ENCODE measurements around the gene SREBF1. TPM values are rescaled to one million over a fixed set of nuclear protein-coding genes. Genes with fewer than 3 reads are reported as not detected.

Gene SREBF1
- total RNA-seq, 2 experiments from 2014 or later: 69.3 to 73.6 TPM

- ChIA-PET CTCF (interaction anchor here (0.8 to 4.1 kb wide), 5 partner anchors 18 to 130 kb away, joined by 3 to 21 read pairs (median 3); no protein-coding TSS in a partner anchor), POLR2A (interaction anchor here (0.8 to 1.2 kb wide), 4 partner anchors 10 to 40 kb away, joined by 3 to 6 read pairs (median 3); no protein-coding TSS in a partner anchor)
These were observed 27.2 kb downstream of the SREBF1 start for GRCh38 chr17:17809531-17810083.

GRCh38 chr17:17808706-17809432 lies 27.9 kb downstream of the SREBF1 start:
- ChIA-PET CTCF (interaction anchor here (0.8 to 4.1 kb wide), 5 partner anchors 18 to 52 kb away, joined by 3 to 21 read pairs (median 3); no protein-coding TSS in a partner anchor), POLR2A (interaction anchor here (0.6 to 1.2 kb wide), 5 partner anchors 11 to 41 kb away, joined by 3 to 6 read pairs (median 3); no protein-coding TSS in a partner anchor)

GRCh38 chr17:17808200-17808599 lies 28.6 kb downstream of the SREBF1 start:
- POLR2A ChIA-PET: interaction anchor here (0.6 to 1.2 kb wide), 2 partner anchors 18 to 42 kb away, joined by 3 read pairs; no protein-coding TSS in a partner anchor
- CTCF ChIA-PET: interaction anchor here (1.5 to 4.1 kb wide), 3 partner anchors 41 to 52 kb away, joined by 3 to 21 read pairs (median 7); no protein-coding TSS in a partner anchor

GRCh38 chr17:17807440-17807839 lies 29.3 kb downstream of the SREBF1 start:
- ChIA-PET POLR2A (no interaction called here), CTCF (interaction anchor here (1.5 kb wide), 1 partner anchor 46 kb away, joined by 3 read pairs; no protein-coding TSS in a partner anchor)

GRCh38 chr17:17806611-17807274 lies 30.0 kb downstream of the SREBF1 start:
- ChIA-PET CTCF (no interaction called here), POLR2A (no interaction called here)

- CTCF ChIA-PET: no interaction called here
- POLR2A ChIA-PET: no interaction called here
These were observed 30.8 kb downstream of the SREBF1 start for GRCh38 chr17:17806035-17806434.

GRCh38 chr17:17805575-17805974 lies 31.2 kb downstream of the SREBF1 start:
- POLR2A ChIA-PET: no interaction called here
- CTCF ChIA-PET: no interaction called here

- ChIA-PET POLR2A (no interaction called here), CTCF (no interaction called here)
These were observed 32.8 kb downstream of the SREBF1 start for GRCh38 chr17:17804007-17804406.

GRCh38 chr17:17801800-17802481 lies 34.8 kb downstream of the SREBF1 start:
- POLR2A ChIA-PET: no interaction called here
- CTCF ChIA-PET: no interaction called here

GRCh38 chr17:17800504-17801021 lies 36.2 kb downstream of the SREBF1 start:
- POLR2A ChIA-PET: no interaction called here

GRCh38 chr17:17798573-17799255 lies 38.1 kb downstream of the SREBF1 start:
- CTCF ChIA-PET: no interaction called here
- POLR2A ChIA-PET: no interaction called here

More at GRCh38 chr17:17800504-17801021, 36.2 kb downstream of the SREBF1 start:
- CTCF ChIA-PET: no interaction called here

GRCh38 chr17:17798010-17798556 lies 38.7 kb downstream of the SREBF1 start:
- CTCF ChIA-PET: no interaction called here
- POLR2A ChIA-PET: no interaction called here

GRCh38 chr17:17797119-17797809 lies 39.5 kb downstream of the SREBF1 start:
- CTCF ChIA-PET: no interaction called here
- POLR2A ChIA-PET: no interaction called here

- ChIA-PET POLR2A (no interaction called here), CTCF (no interaction called here)
These were observed 40.1 kb downstream of the SREBF1 start for GRCh38 chr17:17796787-17797061.

- CTCF ChIA-PET: no interaction called here
These were observed 40.6 kb downstream of the SREBF1 start for GRCh38 chr17:17795946-17796786.

GRCh38 chr17:17795296-17795695 lies 41.5 kb downstream of the SREBF1 start:
- ChIA-PET POLR2A (no interaction called here), CTCF (no interaction called here)

More at GRCh38 chr17:17795946-17796786, 40.6 kb downstream of the SREBF1 start:
- POLR2A ChIA-PET: no interaction called here

- POLR2A ChIA-PET: no interaction called here
- CTCF ChIA-PET: no interaction called here
These were observed 42.4 kb downstream of the SREBF1 start for GRCh38 chr17:17794382-17794781.

Measured in activated CD8-positive, alpha-beta memory T cell treated with anti-CD3 and anti-CD28 coated beads for 36 hours (primary cell).